ENCODE data around the gene STX7. TPM values are rescaled to one million over a fixed set of nuclear protein-coding genes. Genes with fewer than 3 reads are reported as not detected.
A peak's percentile ranks its signal among the peaks of the same experiment; 100 is the strongest.

Gene STX7
- total RNA-seq, 1 donor from 2014 or later, result 10.4 TPM

GRCh38 chr6:132511210-132511830, 1.6 kb downstream of the STX7 start:
- H3K4me3 ChIP-seq (ENCODE audit: low read length in 3 of 3), result peak overlapping the region; percentile 63 to 97 (median 92)
- H3K4me1 ChIP-seq (ENCODE audit: control insufficient read depth in 3 of 3, insufficient read depth in 3 of 3, low read length in 3 of 3), result peaks cover 4 to 29% (median 4%) of the 10 kb centered on the region in 3 donors
- no peaks in the 10 kb centered on the region for H3K36me3 ChIP-seq (ENCODE audit: control insufficient read depth in 3 of 3, insufficient read depth in 3 of 3, low read length in 3 of 3)
- no peaks in the 10 kb centered on the region for H3K27me3 ChIP-seq (ENCODE audit: control insufficient read depth in 3 of 3, insufficient read depth in 3 of 3, low read length in 3 of 3)
- no peaks in the 10 kb centered on the region for H3K9me3 ChIP-seq (ENCODE audit: control insufficient read depth in 3 of 3, low read length in 3 of 3)
- H3K27ac ChIP-seq (ENCODE audit: low read depth, low read length), result peak overlapping the region; percentile 59
- H3K9ac ChIP-seq (ENCODE audit: low read depth in 1 of 3, low read length in 3 of 3), result peak overlapping the region in 1 of 3 donors; percentile 70

DNA sequence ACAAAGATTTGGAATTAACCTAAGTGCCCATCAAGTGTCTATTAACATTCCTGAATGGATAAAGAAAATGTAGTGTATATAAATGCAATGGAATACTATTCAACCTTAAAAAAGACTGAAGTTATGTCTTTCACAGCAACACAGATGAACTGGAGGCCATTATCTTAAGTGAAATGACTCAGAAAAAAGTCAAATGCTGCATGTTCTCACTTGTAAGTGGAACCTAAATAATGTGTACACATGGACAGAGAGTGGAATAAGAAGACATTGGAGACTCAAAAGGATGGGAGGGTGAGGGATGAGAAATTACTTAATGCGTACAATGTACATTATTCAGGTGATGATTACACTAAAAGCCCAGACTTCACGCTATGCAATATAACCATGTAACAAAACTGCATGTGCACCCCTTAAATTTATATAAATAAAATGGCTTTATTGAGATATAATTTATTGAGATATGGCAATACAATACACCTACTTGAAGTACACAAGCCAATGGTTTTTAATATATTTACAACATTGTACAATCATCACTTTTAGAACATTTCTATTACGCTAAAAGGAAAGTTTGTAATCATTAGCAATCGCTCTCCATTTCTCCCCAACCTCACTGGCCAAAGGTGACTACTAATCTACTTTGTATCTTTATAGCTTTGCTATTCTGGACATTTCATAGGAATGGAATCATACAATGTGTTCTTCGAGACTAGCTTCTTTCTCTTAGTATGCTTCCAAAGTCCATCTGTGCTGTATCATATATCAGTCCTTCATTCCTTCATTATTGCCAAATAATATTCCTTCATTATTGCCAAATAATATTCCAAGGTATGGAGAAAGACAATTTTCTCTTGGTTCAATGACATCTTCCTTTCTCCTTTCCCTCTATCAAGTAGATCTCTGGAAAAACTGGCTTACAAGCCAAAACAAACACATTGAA, 5.8 kb downstream of the STX7 start:
- Histone ChIP-seq H3K27ac (ENCODE audit: low read depth, low read length) (no peak overlapping the region), H3K4me3 (ENCODE audit: low read length in 3 of 3) (no peak overlapping the region), H3K9ac (ENCODE audit: low read depth in 1 of 3, low read length in 3 of 3) (no peak overlapping the region), H3K4me1 (ENCODE audit: control insufficient read depth in 3 of 3, insufficient read depth in 3 of 3, low read length in 3 of 3) (peaks cover 5 to 36% (median 13%) of the 10 kb centered on the region in 3 donors), H3K27me3 (ENCODE audit: control insufficient read depth in 3 of 3, insufficient read depth in 3 of 3, low read length in 3 of 3) (no peaks in the 10 kb centered on the region), H3K9me3 (ENCODE audit: control insufficient read depth in 3 of 3, low read length in 3 of 3) (no peaks in the 10 kb centered on the region), H3K36me3 (ENCODE audit: control insufficient read depth in 3 of 3, insufficient read depth in 3 of 3, low read length in 3 of 3) (peaks cover 0 to 3% (median 0%) of the 10 kb centered on the region in 3 donors)

- H3K4me1 ChIP-seq (ENCODE audit: control insufficient read depth in 3 of 3, insufficient read depth in 3 of 3, low read length in 3 of 3), result peaks cover 5 to 31% (median 9%) of the 10 kb centered on the region in 3 donors
- H3K9ac ChIP-seq (ENCODE audit: low read depth in 1 of 3, low read length in 3 of 3), result no peak overlapping the region
- peaks cover 0 to 6% (median 5%) of the 10 kb centered on the region in 3 donors for H3K36me3 ChIP-seq (ENCODE audit: control insufficient read depth in 3 of 3, insufficient read depth in 3 of 3, low read length in 3 of 3)
- no peaks in the 10 kb centered on the region for H3K27me3 ChIP-seq (ENCODE audit: control insufficient read depth in 3 of 3, insufficient read depth in 3 of 3, low read length in 3 of 3)
- H3K9me3 ChIP-seq (ENCODE audit: control insufficient read depth in 3 of 3, low read length in 3 of 3), result no peaks in the 10 kb centered on the region
- H3K4me3 ChIP-seq (ENCODE audit: low read length in 3 of 3), result no peak overlapping the region
- H3K27ac ChIP-seq (ENCODE audit: low read depth, low read length), result no peak overlapping the region
Observed at GRCh38 chr6:132506461-132506860, 6.5 kb downstream of the STX7 start.

DNA sequence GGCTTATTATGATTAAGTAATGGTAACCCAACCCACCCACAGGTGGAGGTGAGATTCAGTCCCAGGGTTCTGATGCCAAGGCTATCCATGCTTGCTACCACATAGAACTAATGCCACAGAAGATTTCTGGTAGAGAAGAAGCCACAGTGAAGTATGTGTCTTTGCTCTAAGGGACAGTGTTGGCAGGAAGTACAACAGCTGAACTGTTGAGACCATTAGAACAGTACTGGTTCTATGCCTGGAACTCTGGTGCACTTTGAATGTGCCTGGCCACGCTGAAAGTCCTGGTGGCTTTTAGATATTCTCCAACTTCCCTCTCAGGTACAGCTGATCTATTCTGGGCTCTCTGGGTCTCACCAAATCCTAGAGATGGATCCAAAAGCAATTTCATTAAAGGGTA, 7.8 kb downstream of the STX7 start:
- H3K27me3 ChIP-seq (ENCODE audit: control insufficient read depth in 3 of 3, insufficient read depth in 3 of 3, low read length in 3 of 3), result no peaks in the 10 kb centered on the region
- no peak overlapping the region for H3K27ac ChIP-seq (ENCODE audit: low read depth, low read length)
- no peaks in the 10 kb centered on the region for H3K9me3 ChIP-seq (ENCODE audit: control insufficient read depth in 3 of 3, low read length in 3 of 3)
- peaks cover 5 to 22% (median 9%) of the 10 kb centered on the region in 3 donors for H3K4me1 ChIP-seq (ENCODE audit: control insufficient read depth in 3 of 3, insufficient read depth in 3 of 3, low read length in 3 of 3)
- no peak overlapping the region for H3K9ac ChIP-seq (ENCODE audit: low read depth in 1 of 3, low read length in 3 of 3)
- peaks cover 3 to 16% (median 9%) of the 10 kb centered on the region in 3 donors for H3K36me3 ChIP-seq (ENCODE audit: control insufficient read depth in 3 of 3, insufficient read depth in 3 of 3, low read length in 3 of 3)
- H3K4me3 ChIP-seq (ENCODE audit: low read length in 3 of 3), result no peak overlapping the region

DNA sequence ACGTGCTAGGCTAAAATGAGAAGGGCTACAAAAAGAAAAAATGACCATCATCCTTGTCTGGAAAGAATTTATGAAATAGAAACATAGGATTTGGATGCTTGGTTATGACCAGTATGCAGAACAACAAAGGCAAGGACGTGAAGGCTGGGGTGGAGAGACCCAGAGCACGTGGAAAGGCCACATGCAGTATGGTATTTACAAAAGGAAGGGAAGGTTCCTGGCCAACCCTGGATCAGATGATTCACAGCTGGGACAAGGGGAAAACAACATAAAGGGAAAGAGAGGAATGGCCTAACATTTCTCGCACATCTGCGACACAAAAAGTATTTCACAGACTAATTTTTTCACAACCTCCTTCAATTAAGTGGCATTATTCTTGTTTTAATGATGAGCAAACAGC, 8.2 kb downstream of the STX7 start:
- Histone ChIP-seq H3K4me3 (ENCODE audit: low read length in 3 of 3) (no peak overlapping the region), H3K4me1 (ENCODE audit: control insufficient read depth in 3 of 3, insufficient read depth in 3 of 3, low read length in 3 of 3) (peaks cover 5 to 22% (median 9%) of the 10 kb centered on the region in 3 donors), H3K36me3 (ENCODE audit: control insufficient read depth in 3 of 3, insufficient read depth in 3 of 3, low read length in 3 of 3) (peaks cover 3 to 16% (median 9%) of the 10 kb centered on the region in 3 donors), H3K9ac (ENCODE audit: low read depth in 1 of 3, low read length in 3 of 3) (no peak overlapping the region), H3K27ac (ENCODE audit: low read depth, low read length) (no peak overlapping the region), H3K9me3 (ENCODE audit: control insufficient read depth in 3 of 3, low read length in 3 of 3) (no peaks in the 10 kb centered on the region), H3K27me3 (ENCODE audit: control insufficient read depth in 3 of 3, insufficient read depth in 3 of 3, low read length in 3 of 3) (no peaks in the 10 kb centered on the region)

DNA sequence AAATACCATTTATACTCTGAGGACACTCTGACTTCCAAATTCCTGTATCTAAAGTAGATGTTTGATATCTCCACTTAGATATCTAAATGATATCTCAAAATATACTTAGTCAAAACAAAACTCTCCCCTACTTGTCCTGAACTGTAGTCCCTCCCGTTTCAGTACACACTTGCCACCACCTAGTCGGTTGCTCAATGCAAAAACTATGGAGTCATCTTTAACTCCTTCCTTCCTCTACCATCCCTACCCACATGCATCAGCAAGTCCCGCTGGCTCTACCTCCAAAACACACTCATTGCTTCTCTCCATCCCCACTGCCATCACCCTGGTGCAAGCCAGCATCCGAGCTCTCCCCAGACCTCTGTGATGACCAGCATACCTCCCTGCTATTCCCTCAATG, 13.2 kb downstream of the STX7 start:
- no peaks in the 10 kb centered on the region for H3K27me3 ChIP-seq (ENCODE audit: control insufficient read depth in 3 of 3, insufficient read depth in 3 of 3, low read length in 3 of 3)
- peaks cover 0 to 5% (median under 1%) of the 10 kb centered on the region in 3 donors for H3K4me1 ChIP-seq (ENCODE audit: control insufficient read depth in 3 of 3, insufficient read depth in 3 of 3, low read length in 3 of 3)
- H3K36me3 ChIP-seq (ENCODE audit: control insufficient read depth in 3 of 3, insufficient read depth in 3 of 3, low read length in 3 of 3), result peaks cover 3 to 20% (median 16%) of the 10 kb centered on the region in 3 donors
- no peak overlapping the region for H3K9ac ChIP-seq (ENCODE audit: low read depth in 1 of 3, low read length in 3 of 3)
- no peak overlapping the region for H3K4me3 ChIP-seq (ENCODE audit: low read length in 3 of 3)
- H3K27ac ChIP-seq (ENCODE audit: low read depth, low read length), result no peak overlapping the region
- H3K9me3 ChIP-seq (ENCODE audit: control insufficient read depth in 3 of 3, low read length in 3 of 3), result no peaks in the 10 kb centered on the region

GRCh38 chr6:132498638-132499037, 14.3 kb downstream of the STX7 start:
- Histone ChIP-seq H3K9ac (ENCODE audit: low read depth in 1 of 3, low read length in 3 of 3) (no peak overlapping the region), H3K27ac (ENCODE audit: low read depth, low read length) (no peak overlapping the region), H3K27me3 (ENCODE audit: control insufficient read depth in 3 of 3, insufficient read depth in 3 of 3, low read length in 3 of 3) (no peaks in the 10 kb centered on the region), H3K36me3 (ENCODE audit: control insufficient read depth in 3 of 3, insufficient read depth in 3 of 3, low read length in 3 of 3) (peaks cover 3 to 20% (median 16%) of the 10 kb centered on the region in 3 donors), H3K4me3 (ENCODE audit: low read length in 3 of 3) (no peak overlapping the region), H3K4me1 (ENCODE audit: control insufficient read depth in 3 of 3, insufficient read depth in 3 of 3, low read length in 3 of 3) (no peaks in the 10 kb centered on the region), H3K9me3 (ENCODE audit: control insufficient read depth in 3 of 3, low read length in 3 of 3) (no peaks in the 10 kb centered on the region)

DNA sequence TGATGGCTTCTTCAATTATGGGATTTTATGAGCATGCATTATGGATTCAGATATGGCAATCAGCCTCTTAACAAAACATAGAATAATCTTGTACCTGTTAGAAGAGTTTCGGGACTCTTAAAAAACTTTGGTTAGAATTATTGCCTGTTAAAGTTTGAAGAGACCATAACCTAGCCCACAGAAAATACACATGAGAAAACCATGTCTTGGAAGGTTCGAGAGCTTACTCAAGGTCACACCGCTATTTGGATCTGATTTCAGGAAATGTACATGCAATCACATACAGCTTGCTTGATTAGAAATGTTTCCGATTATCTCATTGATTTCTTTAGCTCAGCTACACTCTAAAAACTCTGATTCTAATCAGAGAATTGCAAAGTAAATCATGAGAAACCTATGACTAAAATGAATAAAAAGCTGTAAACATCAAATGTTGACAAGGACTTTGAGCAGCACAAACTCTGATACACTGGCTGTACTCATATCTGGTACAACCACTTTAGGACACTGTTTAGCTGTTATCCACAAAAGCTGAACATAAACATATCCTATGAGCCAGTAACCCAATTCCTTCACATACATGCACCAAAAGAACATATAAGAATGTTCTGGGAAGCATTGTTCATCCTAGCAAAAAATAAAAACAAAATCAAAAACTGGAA, 16.3 kb downstream of the STX7 start:
- Histone ChIP-seq H3K36me3 (ENCODE audit: control insufficient read depth in 3 of 3, insufficient read depth in 3 of 3, low read length in 3 of 3) (peaks cover 3 to 15% (median 11%) of the 10 kb centered on the region in 3 donors), H3K27me3 (ENCODE audit: control insufficient read depth in 3 of 3, insufficient read depth in 3 of 3, low read length in 3 of 3) (no peaks in the 10 kb centered on the region), H3K4me3 (ENCODE audit: low read length in 3 of 3) (no peak overlapping the region), H3K27ac (ENCODE audit: low read depth, low read length) (no peak overlapping the region), H3K9ac (ENCODE audit: low read depth in 1 of 3, low read length in 3 of 3) (no peak overlapping the region), H3K4me1 (ENCODE audit: control insufficient read depth in 3 of 3, insufficient read depth in 3 of 3, low read length in 3 of 3) (peaks cover 0 to 3% (median 2%) of the 10 kb centered on the region in 3 donors), H3K9me3 (ENCODE audit: control insufficient read depth in 3 of 3, low read length in 3 of 3) (no peaks in the 10 kb centered on the region)

- H3K27ac ChIP-seq (ENCODE audit: low read depth, low read length), result no peak overlapping the region
- H3K27me3 ChIP-seq (ENCODE audit: control insufficient read depth in 3 of 3, insufficient read depth in 3 of 3, low read length in 3 of 3), result no peaks in the 10 kb centered on the region
- peaks cover 4 to 7% (median 7%) of the 10 kb centered on the region in 3 donors for H3K4me1 ChIP-seq (ENCODE audit: control insufficient read depth in 3 of 3, insufficient read depth in 3 of 3, low read length in 3 of 3)
- H3K4me3 ChIP-seq (ENCODE audit: low read length in 3 of 3), result no peak overlapping the region
- no peaks in the 10 kb centered on the region for H3K9me3 ChIP-seq (ENCODE audit: control insufficient read depth in 3 of 3, low read length in 3 of 3)
- no peak overlapping the region for H3K9ac ChIP-seq (ENCODE audit: low read depth in 1 of 3, low read length in 3 of 3)
- H3K36me3 ChIP-seq (ENCODE audit: control insufficient read depth in 3 of 3, insufficient read depth in 3 of 3, low read length in 3 of 3), result peaks cover 0 to 7% (median 6%) of the 10 kb centered on the region in 3 donors
Observed at GRCh38 chr6:132495604-132496079, 17.3 kb downstream of the STX7 start.
